Mesothelial cell of epicardium (in vitro differentiated cells): Measurements from ENCODE around the gene LRRC61. TPM values are rescaled to one million over a fixed set of nuclear protein-coding genes. Genes with fewer than 3 reads are reported as not detected.
A peak's percentile ranks its signal among the peaks of the same experiment; 100 is the strongest.

Source experiments
- DNase-seq, 2 experiments: peaks; one replicate each; pipeline ENCODE4 v3.0.0; 2021; ENCODE audit warnings: low spot score in 2 of 2; ENCODE audit not compliant: unreplicated experiment in 2 of 2
- H3K27ac Mint-ChIP-seq: 2 replicates; pipeline ENCODE4 v1.8.0; 2021; ENCODE audit warnings: mixed read lengths
- H3K27me3 Mint-ChIP-seq: 2 replicates; pipeline ENCODE4 v1.8.0; 2021; ENCODE audit warnings: low read depth, mixed read lengths
- H3K36me3 Mint-ChIP-seq: 2 replicates; pipeline ENCODE4 v1.8.0; 2021; ENCODE audit warnings: mixed read lengths
- H3K4me1 Mint-ChIP-seq: 2 replicates; pipeline ENCODE4 v1.8.0; 2021; ENCODE audit warnings: mixed read lengths
- H3K4me3 Mint-ChIP-seq: 2 replicates; pipeline ENCODE4 v1.8.0; 2021; ENCODE audit warnings: mild to moderate bottlenecking, moderate library complexity, mixed read lengths
- H3K9me3 Mint-ChIP-seq: 2 replicates; pipeline ENCODE4 v1.8.0; 2021; ENCODE audit warnings: mixed read lengths
- total RNA-seq: library from RNA; stranded (reverse); gene quantifications from 3 replicates; pipeline ENCODE4 v1.2.1, GENCODE V29; 2021
- TF ChIP-seq, protein P1 (sequence below): fragments of 200-600 bp; sonication (generic); IDR thresholded peaks from one replicate; pipeline ENCODE4 v1.5.0; 2021; ENCODE audit warnings: antibody characterized with exemption; ENCODE audit not compliant: unreplicated experiment

LRRC61 gene
- total RNA-seq, 1 donor from 2014 or later = 4.0 TPM

DNA sequence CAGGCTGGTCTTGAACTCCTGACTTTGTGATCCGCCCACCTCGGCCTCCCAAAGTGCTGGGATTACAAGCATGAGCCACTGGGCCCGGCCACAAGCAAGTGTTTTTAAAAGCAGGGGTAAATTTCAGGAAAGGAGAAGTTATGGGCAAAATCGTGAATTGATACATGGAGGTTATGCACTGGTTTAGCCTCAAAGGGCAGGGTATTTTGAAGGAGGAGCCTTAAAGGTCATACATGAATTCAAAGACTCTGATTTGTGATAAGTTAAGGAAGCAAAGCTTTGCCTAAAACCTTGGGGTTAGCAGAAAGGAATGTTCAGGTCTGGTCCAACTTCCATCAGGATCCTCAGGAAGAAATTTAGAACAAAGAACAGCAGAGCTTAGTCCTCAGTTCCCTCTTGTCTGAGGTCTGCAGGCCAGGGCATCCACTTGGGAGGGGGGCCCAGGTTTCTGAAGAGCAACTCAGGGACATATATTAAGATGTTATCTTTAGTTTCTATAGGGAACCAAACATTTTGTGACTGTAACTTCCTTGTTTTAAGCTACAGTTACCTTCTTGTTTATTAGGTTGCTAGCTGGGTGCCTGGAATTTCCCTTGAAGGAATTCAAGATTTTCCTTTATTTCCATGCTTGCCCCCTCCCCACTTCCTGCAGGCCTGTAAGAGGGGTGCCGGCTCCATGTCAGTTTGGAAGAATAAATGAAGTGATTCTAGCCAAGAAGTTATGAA lies 42.7 kb downstream of the LRRC61 start:
- no peaks in the 10 kb centered on the region for H3K27me3 Mint-ChIP-seq
- H3K36me3 Mint-ChIP-seq = no peaks in the 10 kb centered on the region
- H3K4me3 Mint-ChIP-seq = no peak overlapping the region
- H3K9me3 Mint-ChIP-seq = no peaks in the 10 kb centered on the region
- TF ChIP-seq, protein P1, sequence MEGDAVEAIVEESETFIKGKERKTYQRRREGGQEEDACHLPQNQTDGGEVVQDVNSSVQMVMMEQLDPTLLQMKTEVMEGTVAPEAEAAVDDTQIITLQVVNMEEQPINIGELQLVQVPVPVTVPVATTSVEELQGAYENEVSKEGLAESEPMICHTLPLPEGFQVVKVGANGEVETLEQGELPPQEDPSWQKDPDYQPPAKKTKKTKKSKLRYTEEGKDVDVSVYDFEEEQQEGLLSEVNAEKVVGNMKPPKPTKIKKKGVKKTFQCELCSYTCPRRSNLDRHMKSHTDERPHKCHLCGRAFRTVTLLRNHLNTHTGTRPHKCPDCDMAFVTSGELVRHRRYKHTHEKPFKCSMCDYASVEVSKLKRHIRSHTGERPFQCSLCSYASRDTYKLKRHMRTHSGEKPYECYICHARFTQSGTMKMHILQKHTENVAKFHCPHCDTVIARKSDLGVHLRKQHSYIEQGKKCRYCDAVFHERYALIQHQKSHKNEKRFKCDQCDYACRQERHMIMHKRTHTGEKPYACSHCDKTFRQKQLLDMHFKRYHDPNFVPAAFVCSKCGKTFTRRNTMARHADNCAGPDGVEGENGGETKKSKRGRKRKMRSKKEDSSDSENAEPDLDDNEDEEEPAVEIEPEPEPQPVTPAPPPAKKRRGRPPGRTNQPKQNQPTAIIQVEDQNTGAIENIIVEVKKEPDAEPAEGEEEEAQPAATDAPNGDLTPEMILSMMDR = no peak
- DNase-seq = no peak
- peaks cover 55% of the 10 kb centered on the region for H3K4me1 Mint-ChIP-seq
- H3K27ac Mint-ChIP-seq = peak overlapping the region; percentile 97

DNA sequence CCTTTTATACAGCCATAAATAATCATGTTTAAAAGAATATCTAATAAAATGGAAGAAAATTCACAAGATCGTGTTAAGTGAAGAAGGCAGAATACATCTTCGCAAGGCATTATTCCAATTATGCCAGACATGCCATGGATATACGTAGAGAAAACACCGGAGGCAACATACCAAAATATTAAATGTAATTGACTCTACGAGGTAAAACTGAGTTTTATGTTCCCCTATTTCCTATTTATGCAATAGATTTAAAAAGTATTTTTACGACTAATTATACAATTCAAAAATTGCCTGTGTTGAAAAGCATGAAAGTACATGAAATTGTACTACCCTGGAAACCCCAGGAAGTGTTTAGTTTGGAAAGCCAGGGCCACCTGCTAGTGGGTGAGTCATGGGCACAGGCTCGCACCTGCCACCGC lies 44.5 kb downstream of the LRRC61 start:
- TF ChIP-seq, protein P1 = no peak
- Mint-ChIP-seq H3K4me3 (peak overlapping the region; percentile 76), H3K9me3 (no peaks in the 10 kb centered on the region), H3K36me3 (no peaks in the 10 kb centered on the region), H3K27ac (peak overlapping the region; percentile 97), H3K4me1 (peaks cover 44% of the 10 kb centered on the region), H3K27me3 (no peaks in the 10 kb centered on the region)
- no peak for DNase-seq

DNA sequence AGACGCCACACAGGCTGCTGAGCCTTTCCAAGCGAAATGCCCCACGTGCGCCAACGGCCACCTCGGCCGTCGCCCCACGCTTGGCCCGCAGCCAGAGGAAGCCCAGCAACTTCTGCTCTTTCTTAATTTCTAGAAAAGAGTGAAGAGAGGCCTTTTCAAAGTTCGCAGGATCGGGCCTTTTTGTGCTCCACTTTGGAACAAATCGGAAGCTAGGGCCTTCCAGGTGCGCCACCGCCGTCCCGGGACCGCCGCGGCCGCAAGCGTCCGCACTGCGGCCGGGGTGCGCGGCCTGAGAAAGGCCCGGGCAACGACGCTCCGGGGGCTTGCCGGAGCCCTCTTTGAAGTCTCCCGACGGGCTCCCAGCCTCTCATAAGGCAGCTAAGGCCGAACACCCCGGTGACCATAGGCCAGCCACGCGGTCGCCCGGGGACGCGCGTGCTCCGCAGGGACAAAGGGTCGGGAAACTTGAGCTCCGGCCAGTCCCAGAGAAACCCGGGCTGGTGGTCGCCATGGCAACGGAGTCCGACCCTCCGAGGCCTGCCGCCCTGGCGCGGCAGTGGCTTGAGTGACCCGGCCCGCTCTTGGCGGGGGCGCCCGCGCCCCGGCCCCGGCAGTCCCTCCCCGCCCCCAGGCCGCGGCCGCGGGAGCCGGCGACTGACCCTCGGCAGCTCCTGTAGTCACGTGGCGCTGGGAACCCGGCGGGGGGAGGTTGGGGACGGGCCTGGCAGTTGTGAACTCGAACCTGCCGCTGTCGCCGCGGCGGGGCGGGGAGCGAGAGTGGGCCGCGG lies 45.1 kb downstream of the LRRC61 start, which contains the start of gene REPIN1:
Gene REPIN1 (plus strand): TSS at position 727 of the 788 bp plus-strand sequence. CDS start 890 bp downstream, outside the sequence.
- Mint-ChIP-seq H3K9me3 (no peaks in the 10 kb centered on the region), H3K27me3 (no peaks in the 10 kb centered on the region), H3K4me3 (peak within 1 kb of the TSS; percentile 96), H3K4me1 (peaks cover 48% of the 10 kb centered on the region), H3K27ac (peak within 1 kb of the TSS; percentile 99), H3K36me3 (no peaks in the 10 kb centered on the region)
- TF ChIP-seq, protein P1 = no peak
- peak; percentile 72 to 83 for DNase-seq

DNA sequence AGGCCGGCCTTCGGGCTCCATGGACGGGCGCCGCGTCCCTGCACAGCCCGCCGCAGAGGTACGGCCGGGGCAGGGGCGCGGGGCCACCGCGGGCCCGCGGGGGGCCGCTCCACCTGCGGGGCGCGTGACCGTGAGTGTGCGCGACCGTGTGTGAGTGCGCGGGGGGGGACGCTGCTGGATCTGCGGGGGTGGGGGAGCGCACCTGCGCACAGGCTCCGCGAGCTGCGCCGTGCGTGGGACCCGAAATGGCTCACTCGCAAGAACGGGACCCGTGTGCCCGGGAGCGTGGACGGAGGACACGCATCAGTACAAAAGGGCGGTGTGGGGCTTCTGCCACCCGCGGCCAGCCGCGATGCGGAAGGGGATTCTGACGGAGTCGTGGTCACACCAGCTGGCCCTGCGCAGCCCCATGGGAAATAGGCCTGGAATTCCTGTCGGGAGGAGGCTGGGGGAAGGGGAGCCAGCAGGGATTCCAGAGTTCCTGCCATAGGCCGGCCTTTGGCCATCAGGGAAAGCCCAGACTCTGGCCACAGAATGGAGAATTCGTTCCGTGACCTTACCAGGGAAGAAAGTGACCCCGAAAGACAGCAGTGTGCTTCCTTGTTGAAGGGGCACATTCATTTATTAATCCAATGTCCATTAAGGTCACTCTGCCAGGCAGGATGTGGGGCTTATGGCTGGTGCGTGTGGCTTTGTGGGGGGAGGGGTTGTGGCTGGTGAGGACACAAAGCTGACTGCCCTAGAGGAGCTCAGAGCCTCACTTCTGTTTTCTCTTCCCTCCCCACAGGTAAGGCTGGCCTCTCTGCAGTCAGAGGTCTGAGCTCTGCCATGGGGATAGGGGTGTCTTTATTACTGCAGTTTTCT lies 46.0 kb downstream of the LRRC61 start:
- TF ChIP-seq, protein P1 = no peak
- peaks cover 56% of the 10 kb centered on the region for H3K4me1 Mint-ChIP-seq
- H3K9me3 Mint-ChIP-seq = no peaks in the 10 kb centered on the region
- H3K36me3 Mint-ChIP-seq = no peaks in the 10 kb centered on the region
- peak overlapping the region; percentile 99 for H3K27ac Mint-ChIP-seq
- no peaks in the 10 kb centered on the region for H3K27me3 Mint-ChIP-seq
- peak overlapping the region; percentile 96 for H3K4me3 Mint-ChIP-seq
- peak in 1 of 2 experiments; percentile 62 for DNase-seq

DNA sequence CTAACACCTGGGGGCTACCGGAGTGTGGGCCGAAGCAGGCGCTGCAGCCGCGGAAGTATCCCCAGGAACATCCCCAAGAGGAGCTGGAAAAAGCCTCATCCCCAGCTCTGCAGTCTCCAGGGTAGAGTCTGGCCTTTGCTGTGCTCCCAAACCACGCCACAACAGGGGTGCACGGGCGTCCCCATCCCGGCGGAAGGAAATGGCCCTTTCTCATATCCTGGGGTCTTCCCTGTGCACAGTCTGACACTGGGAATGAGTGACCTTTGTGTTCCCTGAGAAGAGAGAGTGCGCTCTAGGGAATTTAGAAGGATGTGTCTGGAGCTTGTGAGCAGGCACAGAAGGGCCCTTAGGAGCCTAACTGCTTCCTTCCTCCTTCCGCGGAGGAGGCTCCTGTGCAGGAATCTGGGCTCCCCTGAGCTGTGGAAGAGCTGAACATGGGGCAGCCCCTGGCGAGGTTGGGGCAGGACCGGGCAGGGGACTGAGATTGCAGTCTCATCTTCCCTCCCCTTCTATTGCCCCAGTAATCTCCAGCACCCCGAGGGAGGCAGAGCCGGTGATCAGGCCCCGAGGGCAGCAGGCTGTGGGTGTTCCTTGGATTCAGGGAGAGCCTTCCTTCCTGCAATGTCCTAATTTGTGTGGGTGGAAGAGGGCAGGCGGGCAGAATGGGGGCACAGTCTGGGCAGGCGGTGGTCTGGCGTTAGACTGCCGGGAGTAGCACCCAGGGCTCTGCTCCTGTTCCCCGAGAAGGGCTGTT lies 46.8 kb downstream of the LRRC61 start:
- Mint-ChIP-seq H3K27ac (peak overlapping the region; percentile 99), H3K4me3 (peak overlapping the region; percentile 96), H3K27me3 (no peaks in the 10 kb centered on the region), H3K36me3 (peaks cover 4% of the 10 kb centered on the region), H3K4me1 (peaks cover 63% of the 10 kb centered on the region), H3K9me3 (no peaks in the 10 kb centered on the region)
- TF ChIP-seq, protein P1 = no peak
- DNase-seq = no peak
